ENCODE results near the gene SPAG9.

DNA sequence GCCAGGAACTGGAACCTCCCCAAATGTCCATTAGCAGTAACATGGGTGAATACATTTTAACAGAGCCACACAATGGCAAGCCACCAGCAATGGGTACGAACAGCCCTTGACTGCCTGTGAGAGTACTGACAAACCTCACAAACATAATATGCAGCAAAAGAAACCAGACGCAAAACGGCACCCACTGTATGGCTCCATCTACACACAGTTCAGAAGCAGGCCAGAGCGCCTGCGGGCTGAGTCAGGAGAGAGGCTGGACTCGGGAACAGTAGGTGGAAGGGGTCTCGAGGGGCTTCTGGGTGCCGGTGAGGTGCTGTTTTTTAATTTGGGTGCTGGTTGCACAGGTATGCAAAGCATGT is 177.1 kb downstream of the SPAG9 start:
- TF ChIP-seq, protein P1, sequence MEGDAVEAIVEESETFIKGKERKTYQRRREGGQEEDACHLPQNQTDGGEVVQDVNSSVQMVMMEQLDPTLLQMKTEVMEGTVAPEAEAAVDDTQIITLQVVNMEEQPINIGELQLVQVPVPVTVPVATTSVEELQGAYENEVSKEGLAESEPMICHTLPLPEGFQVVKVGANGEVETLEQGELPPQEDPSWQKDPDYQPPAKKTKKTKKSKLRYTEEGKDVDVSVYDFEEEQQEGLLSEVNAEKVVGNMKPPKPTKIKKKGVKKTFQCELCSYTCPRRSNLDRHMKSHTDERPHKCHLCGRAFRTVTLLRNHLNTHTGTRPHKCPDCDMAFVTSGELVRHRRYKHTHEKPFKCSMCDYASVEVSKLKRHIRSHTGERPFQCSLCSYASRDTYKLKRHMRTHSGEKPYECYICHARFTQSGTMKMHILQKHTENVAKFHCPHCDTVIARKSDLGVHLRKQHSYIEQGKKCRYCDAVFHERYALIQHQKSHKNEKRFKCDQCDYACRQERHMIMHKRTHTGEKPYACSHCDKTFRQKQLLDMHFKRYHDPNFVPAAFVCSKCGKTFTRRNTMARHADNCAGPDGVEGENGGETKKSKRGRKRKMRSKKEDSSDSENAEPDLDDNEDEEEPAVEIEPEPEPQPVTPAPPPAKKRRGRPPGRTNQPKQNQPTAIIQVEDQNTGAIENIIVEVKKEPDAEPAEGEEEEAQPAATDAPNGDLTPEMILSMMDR (IDR thresholded peaks at IDR 0.05) = no peak
- no peak for TF ChIP-seq POLR2AphosphoS5 (IDR thresholded peaks at IDR 0.05)
- TF ChIP-seq POLR2A (IDR thresholded peaks at IDR 0.05) = no peak
